Activated CD4-positive, alpha-beta T cell treated with anti-CD3 and anti-CD28 coated beads, Interleukin-2, amount 10 ng/mL, durations not matched to agents 7 days and 5 days (primary cell): ENCODE data around the gene DNM3. TPM values are rescaled to one million over a fixed set of nuclear protein-coding genes. Genes with fewer than 3 reads are reported as not detected.

ENCODE experiments used
- CTCF ChIA-PET: fragments of 350-600 bp; sonication (Branson Sonifier 250); formaldehyde crosslinking; loops from one replicate; lab custom pipeline; 2021; ENCODE audit warnings: antibody characterized with exemption; lab: Charles Lee
- POLR2A ChIA-PET: fragments of 350-600 bp; sonication (Branson Sonifier 250); formaldehyde crosslinking; loops from one replicate; lab custom pipeline; 2021; ENCODE audit warnings: antibody characterized with exemption; lab: Charles Lee
- DNase-seq: peaks from one replicate; pipeline ENCODE4 v3.0.0-alpha.2; 2020
- H3K27ac Mint-ChIP-seq: one replicate; pipeline ENCODE4 v1.8.0; 2021; ENCODE audit warnings: mild to moderate bottlenecking, moderate library complexity, mixed read lengths
- H3K27me3 Mint-ChIP-seq: one replicate; pipeline ENCODE4 v1.8.0; 2021; ENCODE audit warnings: mixed read lengths
- H3K36me3 Mint-ChIP-seq: one replicate; pipeline ENCODE4 v1.8.0; 2021; ENCODE audit warnings: low read depth, mixed read lengths
- H3K4me1 Mint-ChIP-seq: one replicate; pipeline ENCODE4 v1.8.0; 2021; ENCODE audit warnings: mixed read lengths
- H3K4me3 Mint-ChIP-seq: one replicate; pipeline ENCODE4 v1.8.0; 2021; ENCODE audit warnings: mild to moderate bottlenecking, moderate library complexity, mixed read lengths
- H3K9me3 Mint-ChIP-seq: one replicate; pipeline ENCODE4 v1.8.0; 2021; ENCODE audit warnings: mixed read lengths
- total RNA-seq, 2 experiments: library from RNA; stranded (reverse); gene quantifications; one replicate each; pipeline ENCODE4 v1.2.3, GENCODE V29; 2021

Gene DNM3
- total RNA-seq, 2 experiments from 2014 or later, result 2.1 TPM

DNA sequence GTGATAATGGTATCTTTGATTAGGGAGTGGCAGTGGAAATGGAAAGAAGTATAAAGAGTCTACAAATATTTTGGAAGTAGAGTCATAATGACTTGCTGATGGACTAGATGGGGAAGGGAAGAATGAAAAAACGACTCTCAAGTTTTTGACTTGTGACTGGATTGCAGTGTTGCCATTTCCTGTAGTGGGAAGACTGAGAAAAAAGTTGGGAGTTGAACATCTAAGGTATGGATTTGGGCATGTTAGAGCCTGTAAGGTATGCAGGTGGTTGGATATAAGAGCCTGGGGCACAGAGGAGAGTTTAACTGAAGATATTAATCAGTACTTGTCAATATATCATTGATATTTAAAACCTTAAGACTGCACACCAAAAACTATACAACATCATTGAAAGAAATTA, 19.4 kb downstream of the DNM3 start:
- H3K4me3 Mint-ChIP-seq, result no peak overlapping the region
- peaks cover 3% of the 10 kb centered on the region for H3K36me3 Mint-ChIP-seq
- peaks cover 7% of the 10 kb centered on the region for H3K27me3 Mint-ChIP-seq
- no peak overlapping the region for H3K27ac Mint-ChIP-seq
- CTCF ChIA-PET, result no interaction called here
- H3K9me3 Mint-ChIP-seq, result no peaks in the 10 kb centered on the region
- no peaks in the 10 kb centered on the region for H3K4me1 Mint-ChIP-seq
- DNase-seq, result no peak
- POLR2A ChIA-PET, result no interaction called here

GRCh38 chr1:171863531-171863930, 22.2 kb downstream of the DNM3 start:
- no peak overlapping the region for H3K4me3 Mint-ChIP-seq
- H3K27ac Mint-ChIP-seq, result no peak overlapping the region
- ChIA-PET POLR2A (no interaction called here), CTCF (interaction anchor here (0.6 to 1.6 kb wide), 2 partner anchors 58 to 59 kb away, joined by 3 read pairs; no protein-coding TSS in a partner anchor)
- DNase-seq, result no peak
- peaks cover 3% of the 10 kb centered on the region for H3K36me3 Mint-ChIP-seq
- H3K27me3 Mint-ChIP-seq, result peaks cover 6% of the 10 kb centered on the region
- H3K4me1 Mint-ChIP-seq, result no peaks in the 10 kb centered on the region
- no peaks in the 10 kb centered on the region for H3K9me3 Mint-ChIP-seq

DNA sequence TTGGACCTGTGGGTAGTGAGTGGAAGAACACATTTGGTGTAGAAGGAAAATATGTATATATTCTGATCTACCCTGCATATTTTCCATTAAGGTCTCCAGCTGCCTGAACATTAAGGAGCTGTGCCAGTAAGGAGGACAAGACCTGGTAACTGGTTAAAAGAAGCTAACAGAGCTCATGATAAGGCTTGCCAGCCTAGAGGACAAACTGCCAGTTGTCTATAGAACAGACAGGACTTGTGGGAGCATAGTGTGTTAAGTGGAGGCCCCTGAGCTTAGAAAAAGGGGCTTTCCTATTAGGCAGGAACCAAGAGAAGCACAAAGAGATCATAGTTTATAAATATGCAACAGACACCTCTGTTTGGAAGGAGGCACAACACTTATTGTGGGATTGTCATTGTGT, 23.0 kb downstream of the DNM3 start:
- no peaks in the 10 kb centered on the region for H3K36me3 Mint-ChIP-seq
- no peak overlapping the region for H3K27ac Mint-ChIP-seq
- CTCF ChIA-PET, result interaction anchor here (0.6 to 1.6 kb wide), 2 partner anchors 59 to 60 kb away, joined by 3 read pairs; no protein-coding TSS in a partner anchor
- H3K4me3 Mint-ChIP-seq, result no peak overlapping the region
- no peak for DNase-seq
- POLR2A ChIA-PET, result no interaction called here
- no peaks in the 10 kb centered on the region for H3K9me3 Mint-ChIP-seq
- H3K4me1 Mint-ChIP-seq, result no peaks in the 10 kb centered on the region
- peaks cover 6% of the 10 kb centered on the region for H3K27me3 Mint-ChIP-seq

DNA sequence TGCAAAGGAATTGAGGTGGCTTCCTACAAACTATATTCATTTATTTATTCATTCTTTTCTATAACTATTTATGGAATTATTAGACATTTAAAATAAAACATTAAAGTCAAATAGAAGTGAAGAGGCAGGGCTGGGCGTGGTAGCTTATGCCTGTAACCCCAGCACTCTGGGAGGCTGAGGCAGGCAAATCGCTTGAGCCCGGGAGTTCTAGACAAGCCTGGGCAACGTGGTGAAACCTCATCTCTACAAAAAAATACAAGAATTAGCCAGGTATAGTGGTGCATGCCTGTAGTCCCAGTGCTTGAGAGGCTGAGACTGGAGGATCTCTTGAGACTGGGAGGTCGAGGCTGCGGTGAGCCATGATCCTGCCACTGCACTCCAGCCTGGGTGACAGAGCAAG, 23.8 kb downstream of the DNM3 start:
- Mint-ChIP-seq H3K9me3 (no peaks in the 10 kb centered on the region), H3K27ac (no peak overlapping the region), H3K36me3 (no peaks in the 10 kb centered on the region), H3K4me3 (no peak overlapping the region), H3K4me1 (no peaks in the 10 kb centered on the region), H3K27me3 (peaks cover 6% of the 10 kb centered on the region)
- CTCF ChIA-PET, result no interaction called here
- POLR2A ChIA-PET, result no interaction called here
- DNase-seq, result no peak

DNA sequence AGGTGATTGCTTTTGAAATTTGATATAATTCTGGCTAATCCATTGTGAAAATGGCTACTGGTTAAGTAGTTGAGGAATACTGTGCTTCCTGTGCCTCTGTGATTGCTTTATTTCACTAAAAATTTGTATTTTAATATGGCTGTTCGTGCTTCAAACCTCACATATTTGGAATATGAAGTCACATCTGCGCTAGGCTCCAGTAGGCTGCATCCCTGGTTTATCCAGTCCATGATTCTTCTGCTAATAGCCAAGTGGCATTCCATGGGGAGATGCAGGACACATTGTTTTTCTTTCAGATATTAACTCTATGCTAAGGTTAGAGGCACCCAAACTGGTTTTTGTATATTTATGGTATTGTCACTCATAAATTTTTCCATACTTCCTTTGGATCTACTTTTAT, 25.9 kb downstream of the DNM3 start:
- Mint-ChIP-seq H3K27ac (no peak overlapping the region), H3K36me3 (no peaks in the 10 kb centered on the region), H3K4me3 (no peak overlapping the region), H3K4me1 (no peaks in the 10 kb centered on the region), H3K9me3 (no peaks in the 10 kb centered on the region), H3K27me3 (peaks cover 15% of the 10 kb centered on the region)
- ChIA-PET CTCF (no interaction called here), POLR2A (no interaction called here)
- no peak for DNase-seq

- no peak for DNase-seq
- Mint-ChIP-seq H3K27ac (no peak overlapping the region), H3K4me3 (no peak overlapping the region), H3K4me1 (no peaks in the 10 kb centered on the region), H3K36me3 (no peaks in the 10 kb centered on the region), H3K27me3 (peaks cover 15% of the 10 kb centered on the region), H3K9me3 (no peaks in the 10 kb centered on the region)
- POLR2A ChIA-PET, result no interaction called here
- CTCF ChIA-PET, result no interaction called here
Measured at GRCh38 chr1:171868217-171868803, 27.0 kb downstream of the DNM3 start.

- H3K9me3 Mint-ChIP-seq, result no peaks in the 10 kb centered on the region
- no peak for DNase-seq
- no peak overlapping the region for H3K27ac Mint-ChIP-seq
- POLR2A ChIA-PET, result no interaction called here
- H3K27me3 Mint-ChIP-seq, result peaks cover 15% of the 10 kb centered on the region
- H3K4me3 Mint-ChIP-seq, result no peak overlapping the region
- H3K4me1 Mint-ChIP-seq, result no peaks in the 10 kb centered on the region
- no peaks in the 10 kb centered on the region for H3K36me3 Mint-ChIP-seq
- CTCF ChIA-PET, result no interaction called here
Measured at GRCh38 chr1:171869097-171869496, 27.8 kb downstream of the DNM3 start.

- ChIA-PET POLR2A (no interaction called here), CTCF (no interaction called here)
- Mint-ChIP-seq H3K4me3 (no peak overlapping the region), H3K9me3 (no peaks in the 10 kb centered on the region), H3K36me3 (no peaks in the 10 kb centered on the region), H3K27me3 (peaks cover 9% of the 10 kb centered on the region), H3K4me1 (no peaks in the 10 kb centered on the region), H3K27ac (no peak overlapping the region)
- DNase-seq, result no peak
Measured at GRCh38 chr1:171871848-171872247, 30.6 kb downstream of the DNM3 start.

DNA sequence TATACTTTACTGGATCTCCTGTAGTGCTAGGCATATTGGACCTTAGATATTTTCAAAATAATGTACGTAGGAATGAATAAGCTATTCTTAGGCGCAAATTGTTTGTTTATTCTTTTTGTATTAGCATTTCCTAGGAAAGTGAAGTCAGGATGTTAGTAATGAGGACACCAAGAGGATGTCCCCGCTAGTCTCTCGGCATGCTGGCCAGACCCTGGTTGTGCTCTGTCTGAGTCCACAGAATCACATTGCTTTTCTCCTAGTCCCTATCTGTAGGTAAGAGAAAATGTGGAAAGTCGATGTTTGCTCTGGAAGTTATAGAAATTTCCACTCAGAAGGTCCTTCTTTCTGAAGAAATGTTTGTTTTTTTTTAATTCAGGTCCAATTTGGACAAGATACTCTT, 31.1 kb downstream of the DNM3 start:
- no peak for DNase-seq
- Mint-ChIP-seq H3K9me3 (no peaks in the 10 kb centered on the region), H3K27ac (no peak overlapping the region), H3K4me3 (no peak overlapping the region), H3K4me1 (no peaks in the 10 kb centered on the region), H3K27me3 (peaks cover 9% of the 10 kb centered on the region), H3K36me3 (no peaks in the 10 kb centered on the region)
- ChIA-PET CTCF (interaction anchor here (0.7 kb wide), 1 partner anchor 17 kb away, joined by 3 read pairs; no protein-coding TSS in a partner anchor), POLR2A (no interaction called here)

DNA sequence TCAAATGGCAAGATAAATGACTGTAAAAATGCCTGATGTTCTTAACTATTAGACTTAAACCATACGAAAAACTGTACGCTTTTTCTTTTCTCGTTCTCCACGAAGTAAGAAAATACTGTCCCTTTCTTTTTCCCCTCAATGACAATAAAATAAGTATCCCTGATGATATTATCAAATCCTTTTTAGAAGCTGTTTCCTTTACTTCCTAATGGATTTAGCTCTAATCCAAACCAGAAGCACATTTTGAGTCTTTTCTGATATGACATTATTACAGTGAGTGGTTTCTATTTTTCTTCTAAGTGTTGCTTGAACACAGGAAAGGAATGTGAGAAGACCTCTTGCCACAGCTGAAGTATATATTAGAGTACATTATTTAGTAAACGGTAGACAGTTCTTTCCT, 32.4 kb downstream of the DNM3 start:
- CTCF ChIA-PET, result no interaction called here
- POLR2A ChIA-PET, result no interaction called here
- no peak overlapping the region for H3K27ac Mint-ChIP-seq
- no peaks in the 10 kb centered on the region for H3K4me1 Mint-ChIP-seq
- H3K27me3 Mint-ChIP-seq, result peaks cover 9% of the 10 kb centered on the region
- H3K4me3 Mint-ChIP-seq, result no peak overlapping the region
- DNase-seq, result no peak
- no peaks in the 10 kb centered on the region for H3K9me3 Mint-ChIP-seq
- no peaks in the 10 kb centered on the region for H3K36me3 Mint-ChIP-seq

GRCh38 chr1:171877701-171878100, 36.4 kb downstream of the DNM3 start:
- CTCF ChIA-PET, result interaction anchor here (0.6 kb wide), 1 partner anchor 438 kb away, joined by 3 read pairs; no protein-coding TSS in a partner anchor
- no peaks in the 10 kb centered on the region for H3K36me3 Mint-ChIP-seq
- no peaks in the 10 kb centered on the region for H3K27me3 Mint-ChIP-seq
- no peak overlapping the region for H3K4me3 Mint-ChIP-seq
- POLR2A ChIA-PET, result interaction anchor here (0.6 kb wide), 1 partner anchor 462 kb away, joined by 5 read pairs; no protein-coding TSS in a partner anchor
- no peak overlapping the region for H3K27ac Mint-ChIP-seq
- H3K9me3 Mint-ChIP-seq, result no peaks in the 10 kb centered on the region
- DNase-seq, result no peak
- no peaks in the 10 kb centered on the region for H3K4me1 Mint-ChIP-seq

DNA sequence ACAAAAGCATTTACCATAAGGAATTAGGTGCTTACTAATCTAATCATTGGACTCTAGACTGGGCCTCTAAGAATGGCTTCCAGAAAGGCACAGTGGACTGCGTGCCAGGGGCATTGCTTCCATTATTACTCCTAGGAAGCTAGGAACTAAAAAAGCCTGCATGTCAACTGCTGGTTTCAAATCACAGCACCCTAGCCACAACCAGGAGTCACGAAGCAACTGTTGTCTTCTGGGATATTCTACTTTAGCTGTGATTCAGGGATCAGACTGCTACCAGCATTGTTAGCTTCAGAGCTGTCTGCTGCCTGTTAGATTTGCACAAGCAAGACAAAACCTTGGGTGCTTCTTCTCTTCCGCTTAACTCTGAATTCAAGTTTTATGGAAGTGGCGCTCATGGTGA, 38.3 kb downstream of the DNM3 start:
- CTCF ChIA-PET, result no interaction called here
- no peak overlapping the region for H3K27ac Mint-ChIP-seq
- H3K36me3 Mint-ChIP-seq, result no peaks in the 10 kb centered on the region
- no peaks in the 10 kb centered on the region for H3K9me3 Mint-ChIP-seq
- no peaks in the 10 kb centered on the region for H3K27me3 Mint-ChIP-seq
- no peak for DNase-seq
- POLR2A ChIA-PET, result no interaction called here
- H3K4me3 Mint-ChIP-seq, result no peak overlapping the region
- peaks cover 10% of the 10 kb centered on the region for H3K4me1 Mint-ChIP-seq

GRCh38 chr1:171881442-171881841, 40.1 kb downstream of the DNM3 start:
- Mint-ChIP-seq H3K4me3 (no peak overlapping the region), H3K9me3 (no peaks in the 10 kb centered on the region), H3K27ac (no peak overlapping the region), H3K36me3 (no peaks in the 10 kb centered on the region), H3K27me3 (no peaks in the 10 kb centered on the region), H3K4me1 (peaks cover 15% of the 10 kb centered on the region)
- CTCF ChIA-PET, result interaction anchor here (0.6 kb wide), 1 partner anchor 459 kb away, joined by 3 read pairs; no protein-coding TSS in a partner anchor
- POLR2A ChIA-PET, result no interaction called here
- no peak for DNase-seq

DNA sequence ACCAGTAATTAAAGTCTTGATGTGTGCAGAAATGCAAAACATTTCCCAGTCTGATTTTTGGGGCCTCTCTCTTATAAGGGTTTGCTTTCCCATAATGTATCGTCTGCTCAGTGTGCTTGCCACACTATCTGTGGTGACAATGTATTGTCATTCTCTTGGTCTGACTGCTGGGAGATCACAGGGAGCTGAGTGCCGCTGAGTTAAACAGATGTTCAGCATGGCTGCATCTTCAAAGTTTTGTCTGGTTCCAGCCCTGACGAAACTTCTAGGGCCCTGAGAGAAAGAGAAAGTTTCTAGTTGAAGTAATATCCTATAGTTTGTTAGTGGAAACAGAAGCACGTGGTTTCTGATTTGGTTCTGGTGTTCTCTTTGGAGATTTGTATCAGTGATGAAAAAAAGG, 42.6 kb downstream of the DNM3 start:
- H3K27ac Mint-ChIP-seq, result peak overlapping the region; percentile 34
- H3K27me3 Mint-ChIP-seq, result no peaks in the 10 kb centered on the region
- H3K4me3 Mint-ChIP-seq, result no peak overlapping the region

More for the DNA sequence above, 42.6 kb downstream of the DNM3 start:
- ChIA-PET CTCF (no interaction called here), POLR2A (no interaction called here)
- peak; percentile 18 for DNase-seq
- H3K9me3 Mint-ChIP-seq, result no peaks in the 10 kb centered on the region
- H3K36me3 Mint-ChIP-seq, result no peaks in the 10 kb centered on the region
- H3K4me1 Mint-ChIP-seq, result peaks cover 15% of the 10 kb centered on the region
